GM06990 (cell line): ENCODE measurements around the gene L3MBTL4.

ENCODE experiments used
- DNase-seq: peaks from one replicate; pipeline ENCODE4 v3.0.0-alpha.2; 2011; ENCODE audit not compliant: insufficient read length; ENCODE audit errors: extremely low read depth
- H3K27me3 ChIP-seq: replicated peaks from 2 replicates; pipeline ENCODE4 v1.6.0; 2011; ENCODE audit warnings: low read length; ENCODE audit not compliant: control insufficient read depth, insufficient read depth
- H3K36me3 ChIP-seq: 2 replicates; pipeline ENCODE4 v1.5.1; 2011; ENCODE audit warnings: low read length; ENCODE audit not compliant: control insufficient read depth, insufficient read depth
- H3K4me3 ChIP-seq: replicated peaks from 2 replicates; pipeline ENCODE4 v1.5.1; 2011; ENCODE audit warnings: low read depth, mild to moderate bottlenecking, control low read depth, low read length
- TF ChIP-seq, protein P1 (sequence below): IDR thresholded peaks from 2 replicates; pipeline ENCODE4 v1.5.1; 2011; ENCODE audit warnings: low read length, control low read depth, mild to moderate bottlenecking, inconsistent platforms; ENCODE audit not compliant: insufficient read depth, poor library complexity, severe bottlenecking

Gene L3MBTL4

DNA sequence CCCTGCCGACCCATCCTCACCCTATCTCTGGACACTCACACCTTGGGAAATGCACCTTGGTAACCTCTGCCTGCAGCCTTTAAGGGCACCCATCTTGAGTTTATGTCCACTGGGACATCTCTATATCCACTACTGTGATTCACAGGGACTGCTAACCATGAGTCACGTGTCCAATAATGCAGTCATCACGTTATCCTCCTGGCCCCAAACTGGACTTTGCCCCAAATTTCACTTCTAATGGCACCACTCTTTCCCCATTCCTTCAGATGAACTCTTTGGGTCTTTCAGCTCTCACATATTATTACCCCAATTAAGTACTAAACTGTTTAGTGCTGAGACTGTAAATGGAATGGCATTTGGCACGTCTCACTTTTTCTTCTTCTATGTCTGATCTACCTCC is 448.2 kb downstream of the L3MBTL4 start:
- DNase-seq = no peak
- TF ChIP-seq, protein P1, sequence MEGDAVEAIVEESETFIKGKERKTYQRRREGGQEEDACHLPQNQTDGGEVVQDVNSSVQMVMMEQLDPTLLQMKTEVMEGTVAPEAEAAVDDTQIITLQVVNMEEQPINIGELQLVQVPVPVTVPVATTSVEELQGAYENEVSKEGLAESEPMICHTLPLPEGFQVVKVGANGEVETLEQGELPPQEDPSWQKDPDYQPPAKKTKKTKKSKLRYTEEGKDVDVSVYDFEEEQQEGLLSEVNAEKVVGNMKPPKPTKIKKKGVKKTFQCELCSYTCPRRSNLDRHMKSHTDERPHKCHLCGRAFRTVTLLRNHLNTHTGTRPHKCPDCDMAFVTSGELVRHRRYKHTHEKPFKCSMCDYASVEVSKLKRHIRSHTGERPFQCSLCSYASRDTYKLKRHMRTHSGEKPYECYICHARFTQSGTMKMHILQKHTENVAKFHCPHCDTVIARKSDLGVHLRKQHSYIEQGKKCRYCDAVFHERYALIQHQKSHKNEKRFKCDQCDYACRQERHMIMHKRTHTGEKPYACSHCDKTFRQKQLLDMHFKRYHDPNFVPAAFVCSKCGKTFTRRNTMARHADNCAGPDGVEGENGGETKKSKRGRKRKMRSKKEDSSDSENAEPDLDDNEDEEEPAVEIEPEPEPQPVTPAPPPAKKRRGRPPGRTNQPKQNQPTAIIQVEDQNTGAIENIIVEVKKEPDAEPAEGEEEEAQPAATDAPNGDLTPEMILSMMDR = no peak
- Histone ChIP-seq H3K27me3 (no peaks in the 10 kb centered on the region), H3K36me3 (no peaks in the 10 kb centered on the region), H3K4me3 (no peak overlapping the region)

- TF ChIP-seq, protein P1 = no peak
- no peaks in the 10 kb centered on the region for H3K27me3 ChIP-seq
- H3K4me3 ChIP-seq = no peak overlapping the region
- H3K36me3 ChIP-seq = no peaks in the 10 kb centered on the region; the same call in 1 of the 2 replicates
- DNase-seq = no peak
These were observed 449.7 kb downstream of the L3MBTL4 start for GRCh38 chr18:5964996-5965395.

GRCh38 chr18:5964596-5964995 is 450.1 kb downstream of the L3MBTL4 start:
- no peaks in the 10 kb centered on the region; the same call in 1 of the 2 replicates for H3K36me3 ChIP-seq
- TF ChIP-seq, protein P1 = no peak
- no peak overlapping the region for H3K4me3 ChIP-seq
- no peaks in the 10 kb centered on the region for H3K27me3 ChIP-seq
- DNase-seq = no peak

DNA sequence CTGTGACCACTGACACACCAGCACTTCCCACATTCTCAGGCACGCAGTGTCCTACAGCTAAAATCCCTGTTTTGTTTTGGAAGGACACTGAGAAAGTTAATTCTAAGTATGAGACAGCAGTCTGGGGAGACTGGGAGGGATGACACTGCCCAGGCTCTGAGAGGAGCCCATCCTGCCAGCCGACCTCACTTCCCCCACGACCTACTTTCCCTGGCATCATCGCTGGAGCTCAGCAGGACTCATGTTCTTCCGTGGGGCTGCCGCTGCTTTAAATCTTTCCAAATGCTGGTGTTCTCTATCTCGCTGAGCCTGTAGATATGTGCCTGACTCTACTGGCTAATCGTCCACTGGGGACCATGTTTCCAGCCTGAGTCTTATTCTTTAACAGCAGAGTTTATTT is 450.6 kb downstream of the L3MBTL4 start:
- H3K4me3 ChIP-seq = no peak overlapping the region
- no peaks in the 10 kb centered on the region for H3K27me3 ChIP-seq
- no peaks in the 10 kb centered on the region; the same call in 1 of the 2 replicates for H3K36me3 ChIP-seq
- DNase-seq = no peak
- TF ChIP-seq, protein P1 = no peak

DNA sequence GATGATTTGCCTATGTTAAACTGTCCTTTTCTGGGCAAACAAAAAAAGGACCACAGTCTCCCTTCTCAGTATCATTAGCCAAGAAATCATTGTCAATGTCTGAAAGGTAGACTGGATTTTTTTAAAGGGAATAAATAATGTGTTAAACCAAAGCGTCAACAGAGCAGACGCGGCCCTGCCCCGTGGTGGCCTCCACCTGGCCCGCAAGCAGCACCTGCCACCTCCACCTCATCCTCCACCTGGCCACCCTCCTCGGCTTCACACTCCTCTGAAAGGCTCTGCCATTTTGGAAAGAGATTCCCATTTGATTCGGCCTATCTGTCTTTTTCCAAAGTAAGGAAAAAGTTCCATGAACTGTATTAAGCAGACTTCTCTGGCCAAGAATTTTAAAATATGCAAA is 451.4 kb downstream of the L3MBTL4 start:
- no peaks in the 10 kb centered on the region for H3K27me3 ChIP-seq
- no peak overlapping the region for H3K4me3 ChIP-seq
- TF ChIP-seq, protein P1 = no peak
- H3K36me3 ChIP-seq = no peaks in the 10 kb centered on the region; the same call in 1 of the 2 replicates
- no peak for DNase-seq

- TF ChIP-seq, protein P1 = no peak
- H3K4me3 ChIP-seq = no peak overlapping the region
- no peaks in the 10 kb centered on the region for H3K27me3 ChIP-seq
- H3K36me3 ChIP-seq = no peaks in the 10 kb centered on the region; the same call in 1 of the 2 replicates
- DNase-seq = no peak
These were observed 452.3 kb downstream of the L3MBTL4 start for GRCh38 chr18:5962362-5962761.
